Choroid plexus epithelial cell (primary cell): ENCODE data around the gene FZD10.

ENCODE experiments used
- DNase-seq: peaks from one replicate; pipeline ENCODE4 v3.0.0-alpha.2; 2010; ENCODE audit warnings: low read depth
- H3K4me3 ChIP-seq: 2 replicates; pipeline ENCODE4 v1.5.1; 2011; ENCODE audit warnings: low read depth, mild to moderate bottlenecking, control low read depth, low read length, moderate library complexity
- CTCF ChIP-seq: conservative IDR thresholded peaks from 2 replicates; pipeline ENCODE4 v1.5.1; 2011; ENCODE audit warnings: low read depth, mild to moderate bottlenecking, control low read depth, inconsistent platforms, low read length, moderate library complexity

The FZD10 gene

DNA sequence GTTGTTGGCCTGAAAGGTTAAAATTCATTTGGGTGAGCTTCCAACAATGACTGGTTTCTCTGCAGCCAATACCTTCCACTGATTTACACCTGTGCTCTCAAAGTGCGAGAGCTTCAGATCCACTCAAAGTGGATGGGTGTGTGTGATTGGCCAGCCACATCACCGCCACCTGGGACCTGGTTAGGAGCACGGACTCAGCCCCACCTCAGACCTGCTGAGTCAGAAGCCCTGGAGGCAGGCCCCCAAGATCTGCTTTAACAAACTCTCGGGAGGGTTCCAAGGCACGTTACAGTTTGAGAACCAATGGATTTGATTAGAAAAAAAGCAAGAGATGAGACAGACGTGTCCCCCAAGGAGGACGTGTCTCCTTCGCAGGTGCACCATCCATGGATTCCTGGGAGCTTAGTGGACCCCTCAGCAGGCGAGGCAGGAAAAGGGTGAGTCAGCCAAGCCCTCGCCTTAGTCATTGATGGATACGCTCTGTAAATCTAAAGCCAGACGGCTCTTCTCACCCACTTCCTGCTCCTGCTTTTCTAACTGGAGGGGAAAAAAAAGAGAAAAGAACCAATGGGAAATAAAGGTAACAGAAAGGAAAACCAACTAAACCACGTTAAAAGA, 24.5 kb downstream of the FZD10 start:
- H3K4me3 ChIP-seq, result no peak overlapping the region
- no peak for TF ChIP-seq CTCF
- DNase-seq, result no peak

GRCh38 chr12:130192642-130193345, 30.5 kb downstream of the FZD10 start:
- H3K4me3 ChIP-seq, result no peak overlapping the region
- TF ChIP-seq CTCF, result no peak
- no peak for DNase-seq

GRCh38 chr12:130194154-130194553, 31.9 kb downstream of the FZD10 start:
- no peak for DNase-seq
- no peak overlapping the region for H3K4me3 ChIP-seq
- no peak for TF ChIP-seq CTCF

GRCh38 chr12:130195369-130195768, 33.1 kb downstream of the FZD10 start:
- no peak overlapping the region for H3K4me3 ChIP-seq
- no peak for TF ChIP-seq CTCF
- no peak for DNase-seq

- no peak for DNase-seq
- no peak for TF ChIP-seq CTCF
- no peak overlapping the region for H3K4me3 ChIP-seq
These were observed 33.5 kb downstream of the FZD10 start for GRCh38 chr12:130195776-130196175.

- no peak for DNase-seq
- no peak overlapping the region for H3K4me3 ChIP-seq
- no peak for TF ChIP-seq CTCF
These were observed 34.6 kb downstream of the FZD10 start for GRCh38 chr12:130196827-130197226.
